ENCODE results near the gene ERCC2. TPM values are rescaled to one million over a fixed set of nuclear protein-coding genes. Genes with fewer than 3 reads are reported as not detected.

The ERCC2 gene
- total RNA-seq, 1 donor from 2014 or later = 13.7 TPM

DNA sequence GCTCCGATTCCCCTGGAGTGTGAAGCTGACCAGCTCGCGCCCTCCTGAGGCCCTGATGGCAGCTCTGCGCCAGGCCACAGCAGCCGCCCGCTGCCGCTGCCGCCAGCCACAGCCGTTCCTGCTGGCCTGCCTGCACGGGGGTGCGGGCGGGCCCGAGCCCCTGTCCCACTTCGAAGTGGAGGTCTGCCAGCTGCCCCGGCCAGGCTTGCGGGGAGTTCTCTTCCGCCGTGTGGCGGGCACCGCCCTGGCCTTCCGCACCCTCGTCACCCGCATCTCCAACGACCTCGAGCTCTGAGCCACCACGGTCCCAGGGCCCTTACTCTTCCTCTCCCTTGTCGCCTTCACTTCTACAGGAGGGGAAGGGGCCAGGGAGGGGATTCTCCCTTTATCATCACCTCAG is 68.0 kb downstream of the ERCC2 start:
- Histone ChIP-seq H3K27ac (no peak overlapping the region), H3K4me1 (no peaks in the 10 kb centered on the region), H3K27me3 (no peaks in the 10 kb centered on the region), H3K36me3 (peaks cover 7% of the 10 kb centered on the region), H3K9me3 (no peaks in the 10 kb centered on the region), H3K4me3 (no peak overlapping the region)
- DNase-seq (no peak), ATAC-seq (no peak)
- TF ChIP-seq, protein P1, sequence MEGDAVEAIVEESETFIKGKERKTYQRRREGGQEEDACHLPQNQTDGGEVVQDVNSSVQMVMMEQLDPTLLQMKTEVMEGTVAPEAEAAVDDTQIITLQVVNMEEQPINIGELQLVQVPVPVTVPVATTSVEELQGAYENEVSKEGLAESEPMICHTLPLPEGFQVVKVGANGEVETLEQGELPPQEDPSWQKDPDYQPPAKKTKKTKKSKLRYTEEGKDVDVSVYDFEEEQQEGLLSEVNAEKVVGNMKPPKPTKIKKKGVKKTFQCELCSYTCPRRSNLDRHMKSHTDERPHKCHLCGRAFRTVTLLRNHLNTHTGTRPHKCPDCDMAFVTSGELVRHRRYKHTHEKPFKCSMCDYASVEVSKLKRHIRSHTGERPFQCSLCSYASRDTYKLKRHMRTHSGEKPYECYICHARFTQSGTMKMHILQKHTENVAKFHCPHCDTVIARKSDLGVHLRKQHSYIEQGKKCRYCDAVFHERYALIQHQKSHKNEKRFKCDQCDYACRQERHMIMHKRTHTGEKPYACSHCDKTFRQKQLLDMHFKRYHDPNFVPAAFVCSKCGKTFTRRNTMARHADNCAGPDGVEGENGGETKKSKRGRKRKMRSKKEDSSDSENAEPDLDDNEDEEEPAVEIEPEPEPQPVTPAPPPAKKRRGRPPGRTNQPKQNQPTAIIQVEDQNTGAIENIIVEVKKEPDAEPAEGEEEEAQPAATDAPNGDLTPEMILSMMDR (IDR thresholded peaks at IDR 0.05) = no peak
- intact Hi-C loops (cut with DNase I) = no loop called here

Other genes starting within 250 kb of the ERCC2 start
- gene NKPD1, start 209.6 kb downstream of the ERCC2 start, total RNA-seq = not detected
- 16.9 TPM for gene TRAPPC6A, start 192.3 kb downstream of the ERCC2 start, total RNA-seq
- gene BLOC1S3, start 191.8 kb downstream of the ERCC2 start, total RNA-seq = 17.8 TPM
- 11.9 TPM for gene EXOC3L2, start 125.2 kb downstream of the ERCC2 start, total RNA-seq
- 30.0 TPM for gene MARK4, start 119.3 kb downstream of the ERCC2 start, total RNA-seq
- 0.41 TPM for gene CKM, start 47.7 kb downstream of the ERCC2 start, total RNA-seq
- 1.8 TPM for gene KLC3, start 29.8 kb downstream of the ERCC2 start, total RNA-seq
- gene PPP1R13L, start 34.5 kb upstream of the ERCC2 start, total RNA-seq = 67.9 TPM
- 5.4 TPM for gene POLR1G, start 36.1 kb upstream of the ERCC2 start, total RNA-seq
- 48.8 TPM for gene ERCC1, start 53.3 kb upstream of the ERCC2 start, total RNA-seq
- 3.6 TPM for gene FOSB, start 97.4 kb upstream of the ERCC2 start, total RNA-seq
- 13.3 TPM for gene RTN2, start 126.5 kb upstream of the ERCC2 start, total RNA-seq
- gene PPM1N, start 127.9 kb upstream of the ERCC2 start, total RNA-seq = 0.67 TPM
- 155 TPM for gene VASP, start 136.9 kb upstream of the ERCC2 start, total RNA-seq
- 13.0 TPM for gene OPA3, start 214.2 kb upstream of the ERCC2 start, total RNA-seq
- 18.5 TPM for gene GPR4, start 231.6 kb upstream of the ERCC2 start, total RNA-seq